LNCaP clone FGC (cell line): Measurements from ENCODE around the gene APOBEC3F.

Experiments used
- DNase-seq: peaks from one replicate; pipeline ENCODE4 v3.0.0-alpha.2; 2011; ENCODE audit warnings: low read depth
- H3K4me3 ChIP-seq: 2 replicates; pipeline ENCODE4 v1.5.1; 2011; ENCODE audit warnings: mild to moderate bottlenecking, low read depth, low read length, control low read depth
- TF ChIP-seq, protein P1 (sequence below): IDR thresholded peaks from 2 replicates; pipeline ENCODE4 v1.5.1; 2012; ENCODE audit warnings: mild to moderate bottlenecking; ENCODE audit not compliant: control insufficient read depth, insufficient read depth; ENCODE audit errors: extremely low read depth

APOBEC3F gene

GRCh38 chr22:39094717-39095389 lies 54.2 kb downstream of the APOBEC3F start:
- H3K4me3 ChIP-seq = no peak overlapping the region
- TF ChIP-seq, protein P1, sequence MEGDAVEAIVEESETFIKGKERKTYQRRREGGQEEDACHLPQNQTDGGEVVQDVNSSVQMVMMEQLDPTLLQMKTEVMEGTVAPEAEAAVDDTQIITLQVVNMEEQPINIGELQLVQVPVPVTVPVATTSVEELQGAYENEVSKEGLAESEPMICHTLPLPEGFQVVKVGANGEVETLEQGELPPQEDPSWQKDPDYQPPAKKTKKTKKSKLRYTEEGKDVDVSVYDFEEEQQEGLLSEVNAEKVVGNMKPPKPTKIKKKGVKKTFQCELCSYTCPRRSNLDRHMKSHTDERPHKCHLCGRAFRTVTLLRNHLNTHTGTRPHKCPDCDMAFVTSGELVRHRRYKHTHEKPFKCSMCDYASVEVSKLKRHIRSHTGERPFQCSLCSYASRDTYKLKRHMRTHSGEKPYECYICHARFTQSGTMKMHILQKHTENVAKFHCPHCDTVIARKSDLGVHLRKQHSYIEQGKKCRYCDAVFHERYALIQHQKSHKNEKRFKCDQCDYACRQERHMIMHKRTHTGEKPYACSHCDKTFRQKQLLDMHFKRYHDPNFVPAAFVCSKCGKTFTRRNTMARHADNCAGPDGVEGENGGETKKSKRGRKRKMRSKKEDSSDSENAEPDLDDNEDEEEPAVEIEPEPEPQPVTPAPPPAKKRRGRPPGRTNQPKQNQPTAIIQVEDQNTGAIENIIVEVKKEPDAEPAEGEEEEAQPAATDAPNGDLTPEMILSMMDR = no peak
- no peak for DNase-seq

DNA sequence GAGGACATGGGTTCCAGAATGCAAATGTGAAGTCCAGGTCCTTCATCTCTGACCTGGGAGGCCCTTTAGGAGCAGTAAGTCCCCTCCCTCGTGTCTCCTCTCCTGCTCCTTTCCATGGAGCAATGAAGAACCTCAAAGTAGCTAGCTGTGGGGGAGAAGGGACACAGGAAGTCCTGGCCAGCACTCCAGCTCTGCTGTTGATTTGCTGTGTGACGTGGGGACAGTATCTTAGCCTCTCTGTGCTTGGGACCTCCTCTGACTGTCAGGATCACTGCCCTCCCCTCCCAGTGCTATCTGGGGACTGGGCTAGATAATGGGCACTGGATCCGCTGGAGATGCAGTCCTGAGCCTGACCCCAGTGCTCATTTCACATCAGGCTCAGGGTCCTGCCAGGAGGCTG lies 55.3 kb downstream of the APOBEC3F start:
- DNase-seq = no peak
- TF ChIP-seq, protein P1 = no peak
- H3K4me3 ChIP-seq = no peak overlapping the region

- DNase-seq = no peak
- H3K4me3 ChIP-seq = no peak within 1 kb of the TSS
- TF ChIP-seq, protein P1 = no peak
Observed at GRCh38 chr22:39097098-39098020, 56.7 kb downstream of the APOBEC3F start, which contains the start of gene APOBEC3H. Gene APOBEC3H, plus strand, starts transcription at chr22:39097244. Its CDS starts 3,035 bp downstream, at chr22:39100279.

GRCh38 chr22:39098026-39098425 lies 57.4 kb downstream of the APOBEC3F start:
- TF ChIP-seq, protein P1 = no peak
- no peak for DNase-seq
- no peak overlapping the region for H3K4me3 ChIP-seq

DNA sequence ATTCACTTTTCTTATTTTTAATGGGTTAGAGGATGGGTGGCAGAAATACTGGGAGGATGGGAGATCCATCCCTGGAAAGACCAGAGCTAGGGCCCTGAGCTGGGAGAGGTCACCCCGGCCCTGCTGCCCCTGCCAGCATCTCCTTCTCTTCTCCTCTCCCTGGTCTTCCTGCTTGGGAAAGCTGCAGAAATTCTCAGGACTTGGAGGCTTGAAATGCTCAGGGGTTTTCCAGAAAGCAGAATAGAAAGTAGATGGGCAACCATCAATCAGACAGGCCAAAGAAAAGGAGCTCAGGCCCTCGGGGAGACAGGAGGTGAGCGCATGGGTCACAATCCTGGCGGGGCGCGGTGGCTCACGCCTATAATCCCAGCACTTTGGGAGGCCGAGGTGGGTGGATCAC lies 57.9 kb downstream of the APOBEC3F start:
- DNase-seq = no peak
- no peak overlapping the region for H3K4me3 ChIP-seq
- TF ChIP-seq, protein P1 = no peak

DNA sequence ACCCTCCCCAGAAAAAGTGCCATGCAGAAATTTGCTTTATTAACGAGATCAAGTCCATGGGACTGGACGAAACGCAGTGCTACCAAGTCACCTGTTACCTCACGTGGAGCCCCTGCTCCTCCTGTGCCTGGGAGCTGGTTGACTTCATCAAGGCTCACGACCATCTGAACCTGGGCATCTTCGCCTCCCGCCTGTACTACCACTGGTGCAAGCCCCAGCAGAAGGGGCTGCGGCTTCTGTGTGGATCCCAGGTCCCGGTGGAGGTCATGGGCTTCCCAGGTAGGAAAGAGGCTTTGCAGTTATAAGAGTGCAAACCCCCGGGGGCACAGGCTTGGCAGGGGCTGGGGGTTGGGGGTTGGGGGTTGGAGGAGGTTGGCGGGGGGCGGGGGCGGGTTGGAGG lies 60.6 kb downstream of the APOBEC3F start:
- TF ChIP-seq, protein P1 = no peak
- DNase-seq = no peak
- no peak overlapping the region for H3K4me3 ChIP-seq
